Activated CD8-positive, alpha-beta memory T cell treated with anti-CD3 and anti-CD28 coated beads, Interleukin-2, amount 10 ng/mL, durations not matched to agents 7 days and 5 days (primary cell): Measurements from ENCODE around the gene KIF2A. TPM values are rescaled to one million over a fixed set of nuclear protein-coding genes. Genes with fewer than 3 reads are reported as not detected.
A peak's percentile ranks its signal among the peaks of the same experiment; 100 is the strongest.

ENCODE experiments used
- ATAC-seq: fragments of 150-1000 bp; cut with Tn5 transposase; one replicate; pipeline ENCODE4 v1.10.0; 2021; ENCODE audit warnings: moderate library complexity
- CTCF ChIA-PET: fragments of 350-600 bp; sonication (Branson Sonifier 250); formaldehyde crosslinking; loops from one replicate; lab custom pipeline; 2021; ENCODE audit warnings: antibody characterized with exemption; lab: Charles Lee
- DNase-seq: peaks from one replicate; pipeline ENCODE4 v3.0.0-alpha.2; 2020
- H3K27ac Mint-ChIP-seq: one replicate; pipeline ENCODE4 v1.8.0; 2021; ENCODE audit warnings: mild to moderate bottlenecking, mixed read lengths
- H3K27me3 Mint-ChIP-seq: one replicate; pipeline ENCODE4 v1.8.0; 2021; ENCODE audit warnings: mixed read lengths
- H3K36me3 Mint-ChIP-seq: one replicate; pipeline ENCODE4 v1.8.0; 2021; ENCODE audit warnings: mild to moderate bottlenecking, mixed read lengths
- H3K4me1 Mint-ChIP-seq: one replicate; pipeline ENCODE4 v1.8.0; 2021; ENCODE audit warnings: mixed read lengths
- H3K4me3 Mint-ChIP-seq: one replicate; pipeline ENCODE4 v1.8.0; 2021; ENCODE audit warnings: mild to moderate bottlenecking, moderate library complexity, mixed read lengths
- H3K9me3 Mint-ChIP-seq: one replicate; pipeline ENCODE4 v1.8.0; 2022; ENCODE audit warnings: low read depth, mixed read lengths
- total RNA-seq, 2 experiments: library from RNA; stranded (reverse); gene quantifications; one replicate each; pipeline ENCODE4 v1.2.3, GENCODE V29; 2021

The KIF2A gene
- total RNA-seq, 2 experiments from 2014 or later: 194 to 225 TPM

- no peaks in the 10 kb centered on the region for H3K27me3 Mint-ChIP-seq
- no peaks in the 10 kb centered on the region for H3K9me3 Mint-ChIP-seq
- no peak overlapping the region for H3K27ac Mint-ChIP-seq
- no peak overlapping the region for H3K4me3 Mint-ChIP-seq
- H3K36me3 Mint-ChIP-seq: peaks cover 41% of the 10 kb centered on the region
- CTCF ChIA-PET: interaction anchor here (1.0 to 1.4 kb wide), 3 partner anchors 29 to 92 kb away, joined by 3 to 6 read pairs (median 4); no protein-coding TSS in a partner anchor
- DNase-seq (no peak), ATAC-seq (no peak)
- peaks cover 73% of the 10 kb centered on the region for H3K4me1 Mint-ChIP-seq
Observed at GRCh38 chr5:62316176-62316502, 10.1 kb downstream of the KIF2A start.

- Mint-ChIP-seq H3K27me3 (no peaks in the 10 kb centered on the region), H3K4me3 (no peak overlapping the region), H3K36me3 (peaks cover 44% of the 10 kb centered on the region), H3K4me1 (peaks cover 69% of the 10 kb centered on the region), H3K27ac (no peak overlapping the region), H3K9me3 (no peaks in the 10 kb centered on the region)
- DNase-seq (no peak), ATAC-seq (no peak)
- CTCF ChIA-PET: interaction anchor here (1.0 to 1.1 kb wide), 2 partner anchors 86 to 93 kb away, joined by 3 to 4 read pairs; partner anchors contain the start of gene DIMT1
Observed at GRCh38 chr5:62317810-62318209, 11.8 kb downstream of the KIF2A start.

- peaks cover 53% of the 10 kb centered on the region for H3K36me3 Mint-ChIP-seq
- no peak overlapping the region for H3K4me3 Mint-ChIP-seq
- CTCF ChIA-PET: interaction anchor here (2.1 kb wide), 1 partner anchor 98 kb away, joined by 8 read pairs; no protein-coding TSS in a partner anchor
- H3K27me3 Mint-ChIP-seq: no peaks in the 10 kb centered on the region
- DNase-seq (no peak), ATAC-seq (no peak)
- peaks cover 73% of the 10 kb centered on the region for H3K4me1 Mint-ChIP-seq
- H3K9me3 Mint-ChIP-seq: no peaks in the 10 kb centered on the region
- no peak overlapping the region for H3K27ac Mint-ChIP-seq
Observed at GRCh38 chr5:62322484-62322883, 16.5 kb downstream of the KIF2A start.

- Mint-ChIP-seq H3K27me3 (no peaks in the 10 kb centered on the region), H3K27ac (peak overlapping the region; percentile 62), H3K9me3 (no peaks in the 10 kb centered on the region), H3K36me3 (peaks cover 45% of the 10 kb centered on the region), H3K4me3 (no peak overlapping the region), H3K4me1 (peaks cover 71% of the 10 kb centered on the region)
- CTCF ChIA-PET: no interaction called here
- ATAC-seq: peak; percentile 43
- DNase-seq: no peak
Observed at GRCh38 chr5:62326302-62326701, 20.3 kb downstream of the KIF2A start.

- no peaks in the 10 kb centered on the region for H3K9me3 Mint-ChIP-seq
- H3K27ac Mint-ChIP-seq: peak overlapping the region; percentile 62
- CTCF ChIA-PET: no interaction called here
- peaks cover 67% of the 10 kb centered on the region for H3K4me1 Mint-ChIP-seq
- no peaks in the 10 kb centered on the region for H3K27me3 Mint-ChIP-seq
- no peak overlapping the region for H3K4me3 Mint-ChIP-seq
- DNase-seq (no peak), ATAC-seq (no peak)
- peaks cover 41% of the 10 kb centered on the region for H3K36me3 Mint-ChIP-seq
Observed at GRCh38 chr5:62326702-62327101, 20.7 kb downstream of the KIF2A start.

GRCh38 chr5:62327138-62328053 is 21.4 kb downstream of the KIF2A start:
- Mint-ChIP-seq H3K36me3 (peaks cover 36% of the 10 kb centered on the region), H3K9me3 (no peaks in the 10 kb centered on the region), H3K27ac (peak overlapping the region; percentile 58)

GRCh38 chr5:62328772-62329491 is 22.9 kb downstream of the KIF2A start:
- H3K36me3 Mint-ChIP-seq: peaks cover 40% of the 10 kb centered on the region
- H3K27ac Mint-ChIP-seq: peak overlapping the region; percentile 14
- DNase-seq (no peak), ATAC-seq (no peak)
- CTCF ChIA-PET: interaction anchor here (0.6 to 2.2 kb wide), 7 partner anchors 12 to 93 kb away, joined by 3 to 8 read pairs (median 4); no protein-coding TSS in a partner anchor
- no peaks in the 10 kb centered on the region for H3K9me3 Mint-ChIP-seq
- H3K4me3 Mint-ChIP-seq: no peak overlapping the region
- H3K27me3 Mint-ChIP-seq: no peaks in the 10 kb centered on the region
- peaks cover 73% of the 10 kb centered on the region for H3K4me1 Mint-ChIP-seq

More at GRCh38 chr5:62327138-62328053, 21.4 kb downstream of the KIF2A start:
- ATAC-seq (no peak), DNase-seq (no peak)
- CTCF ChIA-PET: interaction anchor here (0.9 to 2.2 kb wide), 5 partner anchors 16 to 103 kb away, joined by 3 to 8 read pairs (median 4); no protein-coding TSS in a partner anchor
- H3K4me1 Mint-ChIP-seq: peaks cover 68% of the 10 kb centered on the region
- no peak overlapping the region for H3K4me3 Mint-ChIP-seq
- no peaks in the 10 kb centered on the region for H3K27me3 Mint-ChIP-seq

GRCh38 chr5:62330302-62330701 is 24.3 kb downstream of the KIF2A start:
- Mint-ChIP-seq H3K4me1 (peaks cover 74% of the 10 kb centered on the region), H3K27me3 (no peaks in the 10 kb centered on the region), H3K36me3 (peaks cover 38% of the 10 kb centered on the region), H3K4me3 (no peak overlapping the region), H3K9me3 (no peaks in the 10 kb centered on the region), H3K27ac (peak overlapping the region; percentile 35)
- DNase-seq (no peak), ATAC-seq (no peak)
- CTCF ChIA-PET: no interaction called here

- H3K4me3 Mint-ChIP-seq: no peak overlapping the region
- DNase-seq (no peak), ATAC-seq (no peak)
- CTCF ChIA-PET: interaction anchor here (1.7 kb wide), 1 partner anchor 18 kb away, joined by 4 read pairs; no protein-coding TSS in a partner anchor
- no peak overlapping the region for H3K27ac Mint-ChIP-seq
- peaks cover 62% of the 10 kb centered on the region for H3K4me1 Mint-ChIP-seq
- H3K27me3 Mint-ChIP-seq: no peaks in the 10 kb centered on the region
- H3K9me3 Mint-ChIP-seq: no peaks in the 10 kb centered on the region
- peaks cover 27% of the 10 kb centered on the region for H3K36me3 Mint-ChIP-seq
Observed at GRCh38 chr5:62331921-62332320, 25.9 kb downstream of the KIF2A start.

- ATAC-seq (no peak), DNase-seq (no peak)
- Mint-ChIP-seq H3K27ac (no peak overlapping the region), H3K4me1 (peaks cover 56% of the 10 kb centered on the region), H3K9me3 (no peaks in the 10 kb centered on the region), H3K4me3 (no peak overlapping the region), H3K27me3 (no peaks in the 10 kb centered on the region), H3K36me3 (peaks cover 28% of the 10 kb centered on the region)
- CTCF ChIA-PET: interaction anchor here (0.9 to 1.7 kb wide), 3 partner anchors 10 to 23 kb away, joined by 3 to 4 read pairs (median 3); no protein-coding TSS in a partner anchor
Observed at GRCh38 chr5:62333250-62333794, 27.3 kb downstream of the KIF2A start.

- H3K36me3 Mint-ChIP-seq: peaks cover 28% of the 10 kb centered on the region
- no peak for ATAC-seq
- CTCF ChIA-PET: interaction anchor here (1.2 kb wide), 1 partner anchor 10 kb away, joined by 3 read pairs; no protein-coding TSS in a partner anchor
- no peaks in the 10 kb centered on the region for H3K27me3 Mint-ChIP-seq
- no peak for DNase-seq
- H3K27ac Mint-ChIP-seq: peak overlapping the region; percentile 60
- H3K4me3 Mint-ChIP-seq: no peak overlapping the region
- H3K4me1 Mint-ChIP-seq: peaks cover 52% of the 10 kb centered on the region
- no peaks in the 10 kb centered on the region for H3K9me3 Mint-ChIP-seq
Observed at GRCh38 chr5:62334082-62334481, 28.1 kb downstream of the KIF2A start.

GRCh38 chr5:62340392-62340791 is 34.4 kb downstream of the KIF2A start:
- no peak overlapping the region for H3K4me3 Mint-ChIP-seq
- H3K9me3 Mint-ChIP-seq: no peaks in the 10 kb centered on the region
- H3K27ac Mint-ChIP-seq: no peak overlapping the region
- CTCF ChIA-PET: interaction anchor here (0.6 to 2.6 kb wide), 3 partner anchors 11 to 256 kb away, joined by 3 to 6 read pairs (median 4); no protein-coding TSS in a partner anchor
- no peak for DNase-seq
- ATAC-seq: no peak
- peaks cover 59% of the 10 kb centered on the region for H3K4me1 Mint-ChIP-seq
- peaks cover 29% of the 10 kb centered on the region for H3K36me3 Mint-ChIP-seq
- no peaks in the 10 kb centered on the region for H3K27me3 Mint-ChIP-seq

- CTCF ChIA-PET: interaction anchor here (0.9 to 2.6 kb wide), 2 partner anchors 12 to 44 kb away, joined by 4 to 6 read pairs; no protein-coding TSS in a partner anchor
- Mint-ChIP-seq H3K36me3 (peaks cover 27% of the 10 kb centered on the region), H3K4me3 (no peak overlapping the region), H3K27ac (peak overlapping the region; percentile 85), H3K9me3 (no peaks in the 10 kb centered on the region), H3K27me3 (no peaks in the 10 kb centered on the region), H3K4me1 (peaks cover 58% of the 10 kb centered on the region)
- ATAC-seq: peak; percentile 25
- no peak for DNase-seq
Observed at GRCh38 chr5:62340979-62341378, 35.0 kb downstream of the KIF2A start.
